Adrenal gland (tissue), 12 donors: ENCODE data around the gene ABTB2. TPM values are rescaled to one million over a fixed set of nuclear protein-coding genes. Genes with fewer than 3 reads are reported as not detected.

Source experiments
- DNase-seq, 7 donors: peaks; one replicate each; pipeline ENCODE4 v3.0.0-alpha.2; 2019 to 2020
- H3K27ac ChIP-seq, 5 donors: fragments of 200-600 bp; sonication (generic) in 4 of 5; 1 replicate in 3 of 5; 2 replicates in 2 of 5; pipeline versions ENCODE4 v1.5.1 to v1.8.0; 2016 to 2020; ENCODE audit warnings: mild to moderate bottlenecking in 1 of 5
- H3K27me3 ChIP-seq: fragments of 200-600 bp; 2 replicates; pipeline ENCODE4 v1.8.0; 2021
- H3K36me3 ChIP-seq, 2 donors: fragments of 200-600 bp; replicated peaks in 1 of 2; 1 replicate in 1 of 2; 2 replicates in 1 of 2; pipeline versions ENCODE4 v1.5.1 to v1.8.0; 2018 to 2022
- H3K4me1 ChIP-seq, 2 donors: fragments of 200-600 bp; replicated peaks in 1 of 2; 1 replicate in 1 of 2; 2 replicates in 1 of 2; pipeline versions ENCODE4 v1.5.1 to v1.8.0; 2018 to 2021
- H3K4me3 ChIP-seq, 4 donors: fragments of 200-600 bp; sonication (generic) in 3 of 4; one replicate each; pipeline ENCODE4 v1.5.1; 2016 to 2018
- H3K9me3 ChIP-seq, 3 donors: fragments of 200-600 bp; sonication (generic) in 1 of 3; replicated peaks in 1 of 3; 1 replicate in 2 of 3; 2 replicates in 1 of 3; pipeline versions ENCODE4 v1.5.1 to v1.8.0; 2016 to 2021
- POLR2A ChIP-seq, 2 donors: fragments of 450-650 bp; IDR thresholded peaks; one replicate each; pipeline ENCODE4 v1.6.1; 2017; ENCODE audit warnings: antibody characterized with exemption in 2 of 2, mild to moderate bottlenecking in 2 of 2, moderate library complexity in 1 of 2
- WGBS, 4 donors: extraction: QIAGEN DNeasy Blood & Tissue Kit in 2 of 4; methylation state at CpG; one replicate each; pipeline versions ENCODE4 v1.1.5 to v1.1.7; 2013 to 2017; 5-methylcytosine and 5-hydroxymethylcytosine counted together
- intact Hi-C, 2 donors: fragments of 100-400 bp; cut with DNase I; formaldehyde crosslinking; loops; one replicate each; pipeline versions ENCODE4 v1.14.1 to v1.15.0; 2022 to 2023
- polyA plus RNA-seq, 3 donors: library from polyadenylated mRNA; stranded (reverse); fragments of 200-250 nt in 2 of 3; fragments of 350-450 nt in 1 of 3; fragmentation: Illumina TruSeq in 1 of 3; extraction: RNeasy Lipid Tissue Mini Kit (QIAGEN cat#74804) in 1 of 3; gene quantifications; one replicate each; pipeline ENCODE4 v1.2.3, GENCODE V29; 2013 to 2014
- total RNA-seq, 9 donors: library from RNA; depleted of rRNA in 4 of 9; stranded (reverse); fragments of >200 nt in 4 of 9; fragments of 120-200 nt in 1 of 9; fragmentation: NEBNext Ultra II Directional in 1 of 9; extraction: Animal tissue kit (Norgen Biotek cat#: 25700) in 1 of 9; gene quantifications; one replicate each; pipeline versions ENCODE4 v1.1.0 to v1.2.4, GENCODE V29; 2013 to 2023
- TF ChIP-seq, protein P1 (sequence below), 6 experiments: fragments of 450-650 bp in 4 of 6; fragments of 200-600 bp in 2 of 6; sonication (generic) in 1 of 6; IDR thresholded peaks; 1 replicate in 5 of 6; 2 replicates in 1 of 6; pipeline versions ENCODE4 v1.5.1 to v1.8.0; 2016 to 2021; ENCODE audit warnings: antibody characterized with exemption in 6 of 6, mild to moderate bottlenecking in 2 of 6, moderate library complexity in 1 of 6
- donor health status: healthy with polysubstance abuse.
- donor health status: Bipolar disorder and iron deficiency.
- donor health status: DM: yes; HTN: yes; CAD: no.
- donor health status: DM: no; HTN: no; CAD: no.
- donor health status: DM: no; HTN: no; CAD: no.
- donor health status: DM: yes; HTN: yes; CAD: no.

The ABTB2 gene
- total and polyA plus RNA-seq, 12 donors, result 1.9 to 32.3 (median 6.1) TPM

DNA sequence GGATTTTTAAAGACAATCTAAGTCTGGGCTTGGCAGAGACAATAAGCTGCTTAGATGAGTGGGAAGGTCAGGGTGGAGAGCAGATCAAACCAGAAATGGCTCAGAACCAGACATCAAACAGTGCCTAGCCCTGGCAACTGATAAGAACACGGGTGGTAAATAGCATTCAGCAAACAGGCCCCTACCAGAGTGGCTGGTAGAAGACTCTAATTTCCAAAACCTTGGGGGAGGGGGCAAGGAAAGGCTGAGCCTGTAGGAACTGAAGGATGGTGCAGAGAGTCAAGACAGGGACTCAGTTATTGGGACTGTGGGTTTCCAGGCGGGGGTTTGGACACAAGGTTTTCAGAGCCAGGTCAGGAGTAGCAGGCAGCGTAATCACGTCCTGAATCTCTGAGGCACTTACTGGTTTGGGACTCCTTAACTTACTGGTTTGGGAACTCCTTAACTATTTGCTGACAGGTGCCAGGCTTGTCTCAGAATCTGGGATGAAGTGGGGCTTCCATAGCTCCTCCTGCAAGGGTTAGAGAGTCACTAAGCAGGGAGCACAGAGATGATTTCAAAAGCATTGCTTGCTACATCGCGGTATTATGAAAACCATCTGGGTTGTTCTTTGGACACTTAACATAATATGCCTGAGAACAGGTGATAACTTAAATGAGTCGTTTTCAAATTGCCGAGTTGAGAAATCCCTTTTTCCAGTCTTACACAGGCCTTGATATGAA is 5.7 kb upstream of the ABTB2 start:
- no peak for DNase-seq
- H3K9me3 ChIP-seq, result no peaks in the 10 kb centered on the region
- WGBS, 4 donors, result 72 to 85% (median 77%) methylated on average over 7 to 8 of the region's 8 CpGs
- TF ChIP-seq, protein P1, sequence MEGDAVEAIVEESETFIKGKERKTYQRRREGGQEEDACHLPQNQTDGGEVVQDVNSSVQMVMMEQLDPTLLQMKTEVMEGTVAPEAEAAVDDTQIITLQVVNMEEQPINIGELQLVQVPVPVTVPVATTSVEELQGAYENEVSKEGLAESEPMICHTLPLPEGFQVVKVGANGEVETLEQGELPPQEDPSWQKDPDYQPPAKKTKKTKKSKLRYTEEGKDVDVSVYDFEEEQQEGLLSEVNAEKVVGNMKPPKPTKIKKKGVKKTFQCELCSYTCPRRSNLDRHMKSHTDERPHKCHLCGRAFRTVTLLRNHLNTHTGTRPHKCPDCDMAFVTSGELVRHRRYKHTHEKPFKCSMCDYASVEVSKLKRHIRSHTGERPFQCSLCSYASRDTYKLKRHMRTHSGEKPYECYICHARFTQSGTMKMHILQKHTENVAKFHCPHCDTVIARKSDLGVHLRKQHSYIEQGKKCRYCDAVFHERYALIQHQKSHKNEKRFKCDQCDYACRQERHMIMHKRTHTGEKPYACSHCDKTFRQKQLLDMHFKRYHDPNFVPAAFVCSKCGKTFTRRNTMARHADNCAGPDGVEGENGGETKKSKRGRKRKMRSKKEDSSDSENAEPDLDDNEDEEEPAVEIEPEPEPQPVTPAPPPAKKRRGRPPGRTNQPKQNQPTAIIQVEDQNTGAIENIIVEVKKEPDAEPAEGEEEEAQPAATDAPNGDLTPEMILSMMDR (IDR thresholded peaks at IDR 0.05), result no peak
- TF ChIP-seq POLR2A (IDR thresholded peaks at IDR 0.05), result no peak
- intact Hi-C loops, result loop anchor here in 1 of 2 donors (10.0 kb wide), 1 partner anchor 359 kb away; no protein-coding TSS in a partner anchor
- H3K27me3 ChIP-seq, result no peaks in the 10 kb centered on the region
- peaks cover under 1 to 4% of the 10 kb centered on the region in 2 donors for H3K4me1 ChIP-seq
- no peaks in the 10 kb centered on the region for H3K36me3 ChIP-seq
- no peak overlapping the region for H3K27ac ChIP-seq
- H3K4me3 ChIP-seq, result no peak overlapping the region

DNA sequence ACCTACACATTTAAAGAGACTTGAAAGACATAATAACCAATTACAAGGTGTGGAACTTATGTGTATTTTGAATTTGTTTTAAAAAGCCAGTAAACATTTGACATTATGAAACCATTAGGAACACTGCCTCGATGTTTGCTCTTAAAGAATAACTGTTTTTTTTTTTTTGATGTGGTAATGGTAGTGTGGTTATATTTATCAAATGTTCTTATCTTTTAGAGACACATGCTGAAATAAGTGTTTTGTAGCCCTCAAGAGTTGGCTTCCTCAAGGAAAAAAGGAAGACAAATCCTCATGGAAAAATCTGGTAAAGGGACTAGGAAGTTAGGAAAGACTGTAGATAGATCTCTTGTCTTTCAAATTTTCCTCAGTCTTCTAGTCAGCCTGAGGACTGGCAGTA is 2.2 kb upstream of the ABTB2 start:
- WGBS, 4 donors, result 2 to 10% (median 5%) methylated on average over 1 of the region's 1 CpG
- no peak overlapping the region for H3K4me3 ChIP-seq
- no peaks in the 10 kb centered on the region for H3K36me3 ChIP-seq
- H3K27ac ChIP-seq, result no peak overlapping the region
- H3K27me3 ChIP-seq, result no peaks in the 10 kb centered on the region
- TF ChIP-seq, protein P1 (IDR thresholded peaks at IDR 0.05), result no peak
- TF ChIP-seq POLR2A (IDR thresholded peaks at IDR 0.05), result no peak
- no peak for DNase-seq
- H3K9me3 ChIP-seq, result no peaks in the 10 kb centered on the region
- peaks cover 10 to 29% of the 10 kb centered on the region in 2 donors for H3K4me1 ChIP-seq
- intact Hi-C loops, result loop anchor here in 1 of 2 donors (10.0 kb wide), 1 partner anchor 355 kb away; no protein-coding TSS in a partner anchor

DNA sequence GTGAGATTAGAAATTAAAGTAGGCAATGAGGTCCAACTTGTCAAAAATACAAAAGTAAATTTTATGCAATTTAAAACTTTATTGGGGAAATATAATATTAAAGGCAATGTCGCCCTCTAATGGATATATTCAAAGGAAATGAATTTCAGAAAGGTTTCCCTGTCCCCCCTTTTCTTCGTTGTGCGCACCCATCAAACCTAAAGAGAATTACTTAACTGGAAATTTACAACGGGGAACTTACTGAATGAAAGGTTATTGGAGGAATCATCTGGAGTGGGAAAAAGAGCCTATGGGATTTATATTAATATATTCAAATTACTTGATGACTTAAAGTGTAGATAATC is 1.7 kb upstream of the ABTB2 start:
- H3K4me1 ChIP-seq, result peaks cover 10 to 33% of the 10 kb centered on the region in 2 donors
- no peak for DNase-seq
- H3K27me3 ChIP-seq, result no peaks in the 10 kb centered on the region
- H3K36me3 ChIP-seq, result no peaks in the 10 kb centered on the region
- H3K9me3 ChIP-seq, result no peaks in the 10 kb centered on the region
- H3K4me3 ChIP-seq, result peak overlapping the region in 2 of 4 donors; percentile 53 to 60
- no peak for TF ChIP-seq POLR2A (IDR thresholded peaks at IDR 0.05)
- TF ChIP-seq, protein P1 (IDR thresholded peaks at IDR 0.05), result peak in 3 of 6 experiments; percentile 14 to 59 (median 50)
- WGBS, 4 donors, result 1 to 6% (median 2%) methylated on average over 4 of the region's 4 CpGs
- H3K27ac ChIP-seq, result peak overlapping the region in 1 of 5 donors; percentile 71
- intact Hi-C loops, result loop anchor here (2.0 to 10.0 kb wide), 3 partner anchors 115 to 187 kb away; no protein-coding TSS in a partner anchor

DNA sequence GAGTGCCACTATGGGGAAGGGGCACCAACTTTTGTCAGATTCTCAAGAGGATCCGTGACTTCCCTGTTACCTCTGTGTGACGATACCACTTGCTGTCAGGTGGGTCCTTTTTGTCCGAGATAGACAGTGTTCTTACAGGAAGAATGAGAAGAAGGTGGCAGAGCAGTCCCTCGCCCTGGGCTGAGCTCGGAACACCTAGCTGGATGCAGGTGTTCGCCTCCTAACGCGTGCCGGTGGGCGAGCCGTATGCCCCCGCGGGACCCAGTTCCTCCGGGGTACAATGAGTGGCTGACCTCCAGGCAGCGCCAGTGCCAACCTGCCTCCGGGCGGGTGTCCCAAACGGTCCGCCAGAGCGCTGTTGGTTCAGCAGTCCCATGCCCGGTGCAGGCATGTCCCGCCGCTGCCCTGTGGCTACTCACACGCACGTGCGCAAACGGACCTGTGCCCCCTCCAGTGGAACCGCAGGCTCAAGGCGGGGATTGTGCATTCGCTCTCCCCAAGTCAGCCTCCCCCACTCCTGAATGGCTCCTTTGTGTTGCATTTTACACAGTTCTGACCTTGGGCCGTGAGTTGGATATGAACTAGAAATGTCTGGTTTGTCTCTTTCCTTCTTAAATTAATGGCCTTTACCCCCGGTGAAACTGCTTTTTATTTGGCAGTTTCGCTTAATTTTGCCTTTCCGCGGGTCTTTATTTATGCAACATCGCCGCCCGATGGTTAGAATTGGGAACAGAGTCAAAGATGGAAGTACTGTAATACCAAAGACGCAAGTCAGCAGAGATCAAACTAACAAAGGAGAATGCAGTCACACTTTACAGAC is 1.1 kb upstream of the ABTB2 start:
- Histone ChIP-seq H3K27ac (peak overlapping the region in 4 of 5 donors; percentile 46 to 88 (median 78)), H3K9me3 (no peaks in the 10 kb centered on the region), H3K27me3 (no peaks in the 10 kb centered on the region), H3K4me1 (peaks cover 10 to 33% of the 10 kb centered on the region in 2 donors), H3K36me3 (no peaks in the 10 kb centered on the region), H3K4me3 (peak overlapping the region in 2 of 4 donors; percentile 53 to 60)
- intact Hi-C loops, result loop anchor here (2.0 to 10.0 kb wide), 3 partner anchors 114 to 186 kb away; no protein-coding TSS in a partner anchor
- peak; percentile 75 to 91 (median 83) for DNase-seq
- TF ChIP-seq, protein P1 (IDR thresholded peaks at IDR 0.05), result peak; percentile 64 to 100 (median 93)
- TF ChIP-seq POLR2A (IDR thresholded peaks at IDR 0.05), result peak in 1 of 2 donors; percentile 5
- 0 to 1% (median 0%) methylated on average over 18 to 39 of the region's 39 CpGs for WGBS, 4 donors
